HEK293 (cell line): ENCODE measurements around the gene LHFPL3.

ENCODE experiments used
- PBX3 ChIP-seq: sonication (generic); formaldehyde crosslinking; IDR thresholded peaks from 2 replicates; pipeline ENCODE4 v1.8.1; 2022; ENCODE audit warnings: mild to moderate bottlenecking, moderate library complexity, missing genetic modification reagents
- SCRT1 ChIP-seq: fragments of 450-650 bp; formaldehyde crosslinking; IDR thresholded peaks from 2 replicates; pipeline ENCODE4 v1.5.1; 2016; ENCODE audit warnings: missing biosample characterization, missing genetic modification characterization, borderline replicate concordance
- ZNF2 ChIP-seq: fragments of 450-650 bp; formaldehyde crosslinking; IDR thresholded peaks from 2 replicates; pipeline ENCODE4 v1.5.1; 2016; ENCODE audit warnings: missing biosample characterization, missing genetic modification characterization
- ZNF280D ChIP-seq: fragments of 450-650 bp; formaldehyde crosslinking; IDR thresholded peaks from 2 replicates; pipeline ENCODE4 v1.5.1; 2016; ENCODE audit warnings: missing biosample characterization, missing genetic modification characterization

DNA sequence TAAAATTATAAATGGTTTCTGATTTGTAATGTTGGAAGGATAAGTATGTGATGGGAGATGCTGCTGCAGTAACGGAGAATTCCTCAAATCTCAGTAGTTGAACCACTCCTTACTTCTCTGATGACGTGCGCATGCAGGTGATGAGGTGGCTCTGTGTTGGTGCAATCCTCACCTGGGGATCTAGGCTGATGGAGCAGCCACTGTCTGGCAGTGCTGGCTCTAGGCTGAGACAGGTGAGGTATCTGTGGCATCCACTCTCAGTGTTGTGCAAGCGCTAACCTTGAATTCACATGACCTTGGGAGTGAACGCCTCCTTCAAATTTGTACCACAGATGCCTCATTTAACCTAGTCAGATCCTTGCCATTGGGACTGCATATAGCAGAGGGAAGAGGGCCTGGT lies 35.0 kb downstream of the LHFPL3 start:
- TF ChIP-seq ZNF2 (tag by site-specific recombination) (no peak), ZNF280D (no peak), SCRT1 (tag by site-specific recombination) (no peak), PBX3 (CRISPR knock-in tag) (no peak)
